Keratinocyte (primary cell): ENCODE measurements around the gene CD53. TPM values are rescaled to one million over a fixed set of nuclear protein-coding genes. Genes with fewer than 3 reads are reported as not detected.
"Not testable (repeated sequence)": the region's sequence is repeated elsewhere in the genome, so short reads cannot be mapped to it uniquely, and the experiment has no call there.

Source experiments
- DNase-seq: peaks from one replicate; pipeline ENCODE4 v3.0.0-alpha.2; 2011; ENCODE audit warnings: low read depth, missing footprints, low spot score
- FAIRE-seq: peaks from 2 replicates; lab custom pipeline; 2011; peaks lifted over from hg19 to GRCh38; lab: Jason Lieb, UNC
- H2AFZ ChIP-seq: 2 replicates; pipeline ENCODE4 v1.6.0; 2012; ENCODE audit warnings: low read length, control low read depth, inconsistent platforms; ENCODE audit not compliant: control insufficient read depth
- H3K27ac ChIP-seq: 2 replicates; pipeline ENCODE4 v1.5.1; 2011; ENCODE audit warnings: low read length; ENCODE audit not compliant: control insufficient read depth, insufficient read depth
- H3K27me3 ChIP-seq: 3 replicates; pipeline ENCODE4 v1.6.0; 2011; ENCODE audit warnings: low read length; ENCODE audit not compliant: control insufficient read depth, insufficient read depth; ENCODE audit errors: extremely low read depth
- H3K36me3 ChIP-seq, 2 experiments: 2 replicates in 1 of 2; 3 replicates in 1 of 2; pipeline ENCODE4 v1.5.1; 2011; ENCODE audit warnings: low read length in 2 of 2, mild to moderate bottlenecking in 1 of 2; ENCODE audit not compliant: control insufficient read depth in 2 of 2, insufficient read depth in 2 of 2; ENCODE audit errors: extremely low read depth in 1 of 2
- H3K4me1 ChIP-seq: 3 replicates; pipeline ENCODE4 v1.5.1; 2011; ENCODE audit warnings: low read length; ENCODE audit not compliant: control insufficient read depth, insufficient read depth; ENCODE audit errors: extremely low read depth
- H3K4me2 ChIP-seq: 3 replicates; pipeline ENCODE4 v1.6.0; 2011; ENCODE audit warnings: low read depth, low read length; ENCODE audit not compliant: control insufficient read depth, insufficient read depth; ENCODE audit errors: extremely low read depth
- H3K4me3 ChIP-seq, 3 experiments: fragments of 200-600 bp in 1 of 3; sonication (generic) in 1 of 3; 2 replicates in 2 of 3; 3 replicates in 1 of 3; pipeline ENCODE4 v1.5.1; 2011 to 2016; ENCODE audit warnings: low read length in 3 of 3, mild to moderate bottlenecking in 3 of 3, control low read depth in 2 of 3, inconsistent platforms in 1 of 3, low read depth in 1 of 3, mixed read lengths in 1 of 3, mixed run types in 1 of 3, moderate library complexity in 1 of 3; ENCODE audit not compliant: control insufficient read depth in 2 of 3, insufficient read depth in 2 of 3; ENCODE audit errors: extremely low read depth in 1 of 3
- H3K79me2 ChIP-seq: 2 replicates; pipeline ENCODE4 v1.6.0; 2012; ENCODE audit warnings: low read length; ENCODE audit not compliant: control insufficient read depth, insufficient read depth
- H3K9ac ChIP-seq: 3 replicates; pipeline ENCODE4 v1.6.0; 2011; ENCODE audit warnings: low read length; ENCODE audit not compliant: control insufficient read depth, insufficient read depth; ENCODE audit errors: extremely low read depth
- H3K9me1 ChIP-seq: 3 replicates; pipeline ENCODE4 v1.6.0; 2011; ENCODE audit warnings: low read length; ENCODE audit not compliant: control insufficient read depth, insufficient read depth; ENCODE audit errors: extremely low read depth
- H3K9me3 ChIP-seq: 2 replicates; pipeline ENCODE4 v1.5.1; 2012; ENCODE audit warnings: low read depth, low read length; ENCODE audit not compliant: control insufficient read depth
- H4K20me1 ChIP-seq: 3 replicates; pipeline ENCODE4 v1.6.0; 2011; ENCODE audit warnings: low read length; ENCODE audit not compliant: control insufficient read depth, insufficient read depth; ENCODE audit errors: extremely low read depth
- CTCF ChIP-seq, 3 experiments: IDR thresholded peaks in 1 of 3; conservative IDR thresholded peaks in 1 of 3; optimal IDR thresholded peaks in 1 of 3; 2 replicates in 2 of 3; 3 replicates in 1 of 3; pipeline versions ENCODE3 to v1.5.1; 2011; ENCODE audit warnings: low read length in 3 of 3, mild to moderate bottlenecking in 3 of 3, moderate library complexity in 2 of 3, control low read depth in 1 of 3, inconsistent platforms in 1 of 3; ENCODE audit not compliant: insufficient read depth in 2 of 3; ENCODE audit errors: extremely low read depth in 1 of 3
- EZH2 ChIP-seq: IDR thresholded peaks from one replicate; pipeline ENCODE4 v1.6.1; 2012; ENCODE audit warnings: inconsistent platforms, mild to moderate bottlenecking, low read length, moderate library complexity
- dilution Hi-C: fragments of 300-500 bp; cut with MboI; formaldehyde crosslinking; loops from one replicate; pipeline ENCODE4 v1.7.0; 2020; ENCODE audit warnings: low sequenced_read_pairs; ENCODE audit not compliant: extremely low pct_ligation_motif_present
- polyA plus RNA-seq, 5 experiments: library from polyadenylated mRNA; depleted of rRNA in 3 of 5; stranded (reverse) in 3 of 5; stranded (forward) in 1 of 5; unstranded in 1 of 5; fragments of >200 nt; gene quantifications; 1 replicate in 1 of 5; 2 replicates in 3 of 5; 3 replicates in 1 of 5; pipeline versions ENCODE4 v1.2.1 to v1.2.3, GENCODE V29; 2011 to 2012; ENCODE audit warnings: missing spikeins in 2 of 5, low read depth in 1 of 5, low replicate concordance in 1 of 5

The CD53 gene
- polyA plus RNA-seq, 1 donor (not counting 4 experiments of a cell fraction or from before 2014, with no cell fraction given): 0.09 TPM

- Histone ChIP-seq H3K27ac (no peak overlapping the region), H3K9me3 (no peaks in the 10 kb centered on the region), H3K4me3 (no peak overlapping the region), H4K20me1 (no peaks in the 10 kb centered on the region), H3K9me1 (no peaks in the 10 kb centered on the region), H3K36me3 (no peaks in the 10 kb centered on the region), H3K4me1 (no peaks in the 10 kb centered on the region), H2AFZ (no peak overlapping the region), H3K9ac (no peak overlapping the region), H3K27me3 (no peaks in the 10 kb centered on the region), H3K79me2 (no peaks in the 10 kb centered on the region), H3K4me2 (no peak overlapping the region)
- TF ChIP-seq CTCF (optimal IDR thresholded peaks at IDR 0.05 in 1 of 3, IDR thresholded peaks at IDR 0.05 in 1 of 3, conservative IDR thresholded peaks at IDR 0.05 in 1 of 3; ENCODE audit: extremely low read depth in 1 of 3, insufficient read depth in 2 of 3, low read length in 3 of 3): peak; percentile 57 to 82 (median 73)
- no peak for TF ChIP-seq EZH2
- DNase-seq: peak; percentile 5
- dilution Hi-C loops: no loop called here
- no peak for FAIRE-seq
These were observed 42.9 kb upstream of the CD53 start for GRCh38 chr1:110829955-110830553.

- H2AFZ ChIP-seq, H3K4me1 ChIP-seq, H3K9ac ChIP-seq, H3K9me3 ChIP-seq, H3K9me1 ChIP-seq, H3K4me2 ChIP-seq, H3K27ac ChIP-seq, H3K27me3 ChIP-seq, H3K79me2 ChIP-seq, DNase-seq, dilution Hi-C loops, H3K4me3 ChIP-seq, FAIRE-seq, H3K36me3 ChIP-seq, H4K20me1 ChIP-seq: not testable (repeated sequence)
These were observed 39.2 kb upstream of the CD53 start for GRCh38 chr1:110833779-110834178.

GRCh38 chr1:110846861-110847260, 26.1 kb upstream of the CD53 start:
- Histone ChIP-seq H2AFZ (no peak overlapping the region), H3K9me1 (no peaks in the 10 kb centered on the region), H3K27me3 (peaks cover 3% of the 10 kb centered on the region), H3K36me3 (no peaks in the 10 kb centered on the region), H3K79me2 (no peaks in the 10 kb centered on the region), H3K9ac (no peak overlapping the region), H4K20me1 (no peaks in the 10 kb centered on the region), H3K4me2 (no peak overlapping the region), H3K4me3 (no peak overlapping the region), H3K27ac (no peak overlapping the region), H3K4me1 (no peaks in the 10 kb centered on the region), H3K9me3 (no peaks in the 10 kb centered on the region)
- no peak for TF ChIP-seq CTCF (optimal IDR thresholded peaks at IDR 0.05 in 1 of 3, IDR thresholded peaks at IDR 0.05 in 1 of 3, conservative IDR thresholded peaks at IDR 0.05 in 1 of 3; ENCODE audit: extremely low read depth in 1 of 3, insufficient read depth in 2 of 3, low read length in 3 of 3)
- no peak for TF ChIP-seq EZH2
- FAIRE-seq (no peak), DNase-seq (no peak)
- dilution Hi-C loops: no loop called here
